NCI-H2227 treated with DMSO at 0.1 percent for 48 hours (cell line): ENCODE measurements around the gene LUC7L2.
"Not testable (repeated sequence)": the region's sequence is repeated elsewhere in the genome, so short reads cannot be mapped to it uniquely, and the experiment has no call there.

Experiments used
- DNase-seq: peaks from one replicate; lab custom pipeline; 2025; lab: John Stamatoyannopoulos, UW

Gene LUC7L2

GRCh38 chr7:139450851-139451250 is 91.2 kb downstream of the LUC7L2 start:
- DNase-seq, result no peak

- DNase-seq, result no peak
These were observed 91.9 kb downstream of the LUC7L2 start for GRCh38 chr7:139451638-139452037.

GRCh38 chr7:139452958-139453672 is 93.4 kb downstream of the LUC7L2 start:
- no peak for DNase-seq

- DNase-seq, result no peak
These were observed 94.1 kb downstream of the LUC7L2 start for GRCh38 chr7:139453673-139454321.

GRCh38 chr7:139455789-139456188 is 96.1 kb downstream of the LUC7L2 start:
- DNase-seq, result peak; percentile 57

GRCh38 chr7:139456511-139456910 is 96.8 kb downstream of the LUC7L2 start:
- DNase-seq, result no peak

GRCh38 chr7:139457153-139457946 is 97.7 kb downstream of the LUC7L2 start:
- no peak for DNase-seq

- not testable (repeated sequence) for DNase-seq
These were observed 103.7 kb downstream of the LUC7L2 start for GRCh38 chr7:139463421-139463820.

GRCh38 chr7:139464511-139464910 is 104.8 kb downstream of the LUC7L2 start:
- DNase-seq, result not testable (repeated sequence)

GRCh38 chr7:139465072-139465471 is 105.4 kb downstream of the LUC7L2 start:
- DNase-seq, result not testable (repeated sequence)

- DNase-seq, result not testable (repeated sequence)
These were observed 108.0 kb downstream of the LUC7L2 start for GRCh38 chr7:139467729-139468128.

GRCh38 chr7:139468281-139468680 is 108.6 kb downstream of the LUC7L2 start:
- DNase-seq, result not testable (repeated sequence)

GRCh38 chr7:139471740-139472353 is 112.2 kb downstream of the LUC7L2 start:
- DNase-seq, result no peak
